ENCODE measurements around the gene EYA4. TPM values are rescaled to one million over a fixed set of nuclear protein-coding genes. Genes with fewer than 3 reads are reported as not detected.

EYA4 gene
- polyA plus RNA-seq, 4 donors = 0.03 to 0.22 (median 0.22) TPM; not detected in 1

GRCh38 chr6:133265066-133265465 lies 23.9 kb downstream of the EYA4 start:
- no peak for DNase-seq
- 75 to 87% (median 80%) methylated on average over 4 of the region's 4 CpGs for WGBS, 3 donors
- FAIRE-seq = no peak
- Histone ChIP-seq H3K9me3 (ENCODE audit: control insufficient read depth in 2 of 2, insufficient read depth in 1 of 2, low read depth in 1 of 2, low read length in 1 of 2) (no peaks in the 10 kb centered on the region), H3K4me1 (ENCODE audit: control insufficient read depth in 3 of 3, insufficient read depth in 2 of 3, low read depth in 1 of 3, low read length in 2 of 3) (no peaks in the 10 kb centered on the region), H3K27me3 (ENCODE audit: control insufficient read depth in 3 of 3, insufficient read depth in 3 of 3, low read length in 3 of 3) (no peaks in the 10 kb centered on the region), H3K4me3 (ENCODE audit: low read depth in 1 of 3, low read length in 3 of 3) (no peak overlapping the region), H3K36me3 (ENCODE audit: control insufficient read depth in 3 of 3, insufficient read depth in 2 of 3, low read depth in 1 of 3, low read length in 3 of 3) (no peaks in the 10 kb centered on the region), H3K27ac (ENCODE audit: low read depth in 1 of 3, low read length in 2 of 3) (no peak overlapping the region)

- FAIRE-seq = no peak
- Histone ChIP-seq H3K4me1 (ENCODE audit: control insufficient read depth in 3 of 3, insufficient read depth in 2 of 3, low read depth in 1 of 3, low read length in 2 of 3) (no peaks in the 10 kb centered on the region), H3K4me3 (ENCODE audit: low read depth in 1 of 3, low read length in 3 of 3) (no peak overlapping the region), H3K36me3 (ENCODE audit: control insufficient read depth in 3 of 3, insufficient read depth in 2 of 3, low read depth in 1 of 3, low read length in 3 of 3) (no peaks in the 10 kb centered on the region), H3K9me3 (ENCODE audit: control insufficient read depth in 2 of 2, insufficient read depth in 1 of 2, low read depth in 1 of 2, low read length in 1 of 2) (no peaks in the 10 kb centered on the region), H3K27me3 (ENCODE audit: control insufficient read depth in 3 of 3, insufficient read depth in 3 of 3, low read length in 3 of 3) (no peaks in the 10 kb centered on the region), H3K27ac (ENCODE audit: low read depth in 1 of 3, low read length in 2 of 3) (no peak overlapping the region)
- 74 to 81% (median 81%) methylated on average over 2 of the region's 2 CpGs for WGBS, 3 donors
- DNase-seq = no peak
Measured at GRCh38 chr6:133266186-133266585, 25.0 kb downstream of the EYA4 start.

- DNase-seq = no peak
- FAIRE-seq = no peak
- no peak overlapping the region for H3K27ac ChIP-seq (ENCODE audit: low read depth in 1 of 3, low read length in 2 of 3)
- no peaks in the 10 kb centered on the region for H3K36me3 ChIP-seq (ENCODE audit: control insufficient read depth in 3 of 3, insufficient read depth in 2 of 3, low read depth in 1 of 3, low read length in 3 of 3)
- H3K4me3 ChIP-seq (ENCODE audit: low read depth in 1 of 3, low read length in 3 of 3) = no peak overlapping the region
- 78 to 86% (median 84%) methylated on average over 5 of the region's 5 CpGs for WGBS, 3 donors
- H3K9me3 ChIP-seq (ENCODE audit: control insufficient read depth in 2 of 2, insufficient read depth in 1 of 2, low read depth in 1 of 2, low read length in 1 of 2) = no peaks in the 10 kb centered on the region
- no peaks in the 10 kb centered on the region for H3K27me3 ChIP-seq (ENCODE audit: control insufficient read depth in 3 of 3, insufficient read depth in 3 of 3, low read length in 3 of 3)
- H3K4me1 ChIP-seq (ENCODE audit: control insufficient read depth in 3 of 3, insufficient read depth in 2 of 3, low read depth in 1 of 3, low read length in 2 of 3) = no peaks in the 10 kb centered on the region
Measured at GRCh38 chr6:133268621-133269020, 27.5 kb downstream of the EYA4 start.

GRCh38 chr6:133274813-133275212 lies 33.7 kb downstream of the EYA4 start:
- DNase-seq (no peak), FAIRE-seq (no peak)
- Histone ChIP-seq H3K36me3 (ENCODE audit: control insufficient read depth in 3 of 3, insufficient read depth in 2 of 3, low read depth in 1 of 3, low read length in 3 of 3) (no peaks in the 10 kb centered on the region), H3K4me1 (ENCODE audit: control insufficient read depth in 3 of 3, insufficient read depth in 2 of 3, low read depth in 1 of 3, low read length in 2 of 3) (no peaks in the 10 kb centered on the region), H3K9me3 (ENCODE audit: control insufficient read depth in 2 of 2, insufficient read depth in 1 of 2, low read depth in 1 of 2, low read length in 1 of 2) (no peaks in the 10 kb centered on the region), H3K4me3 (ENCODE audit: low read depth in 1 of 3, low read length in 3 of 3) (no peak overlapping the region), H3K27ac (ENCODE audit: low read depth in 1 of 3, low read length in 2 of 3) (no peak overlapping the region), H3K27me3 (ENCODE audit: control insufficient read depth in 3 of 3, insufficient read depth in 3 of 3, low read length in 3 of 3) (no peaks in the 10 kb centered on the region)
- WGBS, 3 donors = 75 to 87% (median 80%) methylated on average over 4 of the region's 4 CpGs

GRCh38 chr6:133275213-133275612 lies 34.1 kb downstream of the EYA4 start:
- 51 to 57% (median 52%) methylated on average over 6 of the region's 6 CpGs for WGBS, 3 donors
- DNase-seq = no peak
- H3K36me3 ChIP-seq (ENCODE audit: control insufficient read depth in 3 of 3, insufficient read depth in 2 of 3, low read depth in 1 of 3, low read length in 3 of 3) = no peaks in the 10 kb centered on the region
- H3K27me3 ChIP-seq (ENCODE audit: control insufficient read depth in 3 of 3, insufficient read depth in 3 of 3, low read length in 3 of 3) = no peaks in the 10 kb centered on the region
- H3K4me3 ChIP-seq (ENCODE audit: low read depth in 1 of 3, low read length in 3 of 3) = no peak overlapping the region
- H3K9me3 ChIP-seq (ENCODE audit: control insufficient read depth in 2 of 2, insufficient read depth in 1 of 2, low read depth in 1 of 2, low read length in 1 of 2) = no peaks in the 10 kb centered on the region
- no peak for FAIRE-seq
- no peaks in the 10 kb centered on the region for H3K4me1 ChIP-seq (ENCODE audit: control insufficient read depth in 3 of 3, insufficient read depth in 2 of 3, low read depth in 1 of 3, low read length in 2 of 3)
- H3K27ac ChIP-seq (ENCODE audit: low read depth in 1 of 3, low read length in 2 of 3) = no peak overlapping the region

GRCh38 chr6:133277228-133277899 lies 36.2 kb downstream of the EYA4 start:
- no peaks in the 10 kb centered on the region for H3K9me3 ChIP-seq (ENCODE audit: control insufficient read depth in 2 of 2, insufficient read depth in 1 of 2, low read depth in 1 of 2, low read length in 1 of 2)
- 75 to 84% (median 80%) methylated on average over 2 of the region's 2 CpGs for WGBS, 3 donors
- H3K27ac ChIP-seq (ENCODE audit: low read depth in 1 of 3, low read length in 2 of 3) = no peak overlapping the region
- FAIRE-seq = no peak
- no peaks in the 10 kb centered on the region for H3K36me3 ChIP-seq (ENCODE audit: control insufficient read depth in 3 of 3, insufficient read depth in 2 of 3, low read depth in 1 of 3, low read length in 3 of 3)
- H3K27me3 ChIP-seq (ENCODE audit: control insufficient read depth in 3 of 3, insufficient read depth in 3 of 3, low read length in 3 of 3) = no peaks in the 10 kb centered on the region
- H3K4me1 ChIP-seq (ENCODE audit: control insufficient read depth in 3 of 3, insufficient read depth in 2 of 3, low read depth in 1 of 3, low read length in 2 of 3) = no peaks in the 10 kb centered on the region
- H3K4me3 ChIP-seq (ENCODE audit: low read depth in 1 of 3, low read length in 3 of 3) = no peak overlapping the region
- DNase-seq = no peak

GRCh38 chr6:133277900-133278545 lies 36.9 kb downstream of the EYA4 start:
- WGBS, 3 donors = 59 to 79% (median 68%) methylated on average over 4 of the region's 4 CpGs

GRCh38 chr6:133286765-133287164 lies 45.6 kb downstream of the EYA4 start:
- no peaks in the 10 kb centered on the region for H3K4me1 ChIP-seq (ENCODE audit: control insufficient read depth in 3 of 3, insufficient read depth in 2 of 3, low read depth in 1 of 3, low read length in 2 of 3)
- 22 to 35% (median 32%) methylated on average over 1 of the region's 1 CpG for WGBS, 3 donors
- DNase-seq (no peak), FAIRE-seq (no peak)
- no peaks in the 10 kb centered on the region for H3K9me3 ChIP-seq (ENCODE audit: control insufficient read depth in 2 of 2, insufficient read depth in 1 of 2, low read depth in 1 of 2, low read length in 1 of 2)
- no peak overlapping the region for H3K4me3 ChIP-seq (ENCODE audit: low read depth in 1 of 3, low read length in 3 of 3)
- no peaks in the 10 kb centered on the region for H3K36me3 ChIP-seq (ENCODE audit: control insufficient read depth in 3 of 3, insufficient read depth in 2 of 3, low read depth in 1 of 3, low read length in 3 of 3)
- H3K27me3 ChIP-seq (ENCODE audit: control insufficient read depth in 3 of 3, insufficient read depth in 3 of 3, low read length in 3 of 3) = no peaks in the 10 kb centered on the region
- H3K27ac ChIP-seq (ENCODE audit: low read depth in 1 of 3, low read length in 2 of 3) = no peak overlapping the region

More at GRCh38 chr6:133277900-133278545, 36.9 kb downstream of the EYA4 start:
- Histone ChIP-seq H3K27ac (ENCODE audit: low read depth in 1 of 3, low read length in 2 of 3) (no peak overlapping the region), H3K4me1 (ENCODE audit: control insufficient read depth in 3 of 3, insufficient read depth in 2 of 3, low read depth in 1 of 3, low read length in 2 of 3) (no peaks in the 10 kb centered on the region), H3K9me3 (ENCODE audit: control insufficient read depth in 2 of 2, insufficient read depth in 1 of 2, low read depth in 1 of 2, low read length in 1 of 2) (no peaks in the 10 kb centered on the region), H3K36me3 (ENCODE audit: control insufficient read depth in 3 of 3, insufficient read depth in 2 of 3, low read depth in 1 of 3, low read length in 3 of 3) (no peaks in the 10 kb centered on the region), H3K27me3 (ENCODE audit: control insufficient read depth in 3 of 3, insufficient read depth in 3 of 3, low read length in 3 of 3) (no peaks in the 10 kb centered on the region), H3K4me3 (ENCODE audit: low read depth in 1 of 3, low read length in 3 of 3) (no peak overlapping the region)
- no peak for DNase-seq
- FAIRE-seq = no peak

All from small intestine (tissue), 7 donors.